ENCODE data around the gene MIOX. TPM values are rescaled to one million over a fixed set of nuclear protein-coding genes. Genes with fewer than 3 reads are reported as not detected.

The MIOX gene
- total RNA-seq, 1 experiment from 2014 or later = 0.39 TPM

- no peak for ATAC-seq
- no peaks in the 10 kb centered on the region for H3K9me2 ChIP-seq (ENCODE audit: insufficient read depth)
- no peaks in the 10 kb centered on the region for H3K27me3 ChIP-seq (ENCODE audit: insufficient read depth, low read length)
- H3K4me3 ChIP-seq (replicated peaks in 1 of 2; ENCODE audit: low read depth in 1 of 2, low read length in 2 of 2) = no peak overlapping the region
- TF ChIP-seq CEBPB (IDR thresholded peaks at IDR 0.05; ENCODE audit: low read depth) (no peak), YY1 (IDR thresholded peaks at IDR 0.05; ENCODE audit: extremely low read depth, insufficient replicate concordance, low read depth, low read length) (no peak), ELF1 (IDR thresholded peaks at IDR 0.05; ENCODE audit: borderline replicate concordance, low read depth) (no peak), SRF (IDR thresholded peaks at IDR 0.05; ENCODE audit: low read depth) (no peak), EZH2phosphoT487 (IDR thresholded peaks at IDR 0.05; ENCODE audit: borderline replicate concordance) (no peak), FOSL1 (IDR thresholded peaks at IDR 0.05; ENCODE audit: low read depth) (no peak), CTCF (IDR thresholded peaks at IDR 0.05 in 2 of 3, conservative IDR thresholded peaks at IDR 0.05 in 1 of 3; ENCODE audit: borderline replicate concordance in 1 of 3, insufficient read depth in 1 of 3, low read depth in 2 of 3, low read length in 2 of 3) (no peak), POLR2A (IDR thresholded peaks at IDR 0.05; ENCODE audit: borderline replicate concordance, extremely low read depth, insufficient read depth, insufficient read length) (no peak), EZH2 (IDR thresholded peaks at IDR 0.05) (no peak), ZFX (IDR thresholded peaks at IDR 0.05) (no peak), TCF7L2 (IDR thresholded peaks at IDR 0.05; ENCODE audit: borderline replicate concordance, extremely low read depth, insufficient read depth, insufficient read length) (no peak), SIN3A (IDR thresholded peaks at IDR 0.05; ENCODE audit: low read depth) (no peak), REST (IDR thresholded peaks at IDR 0.05; ENCODE audit: low read depth) (no peak), ATF3 (IDR thresholded peaks at IDR 0.05) (no peak)
- H3K4me2 ChIP-seq (ENCODE audit: low read length) = no peak overlapping the region
- no peak overlapping the region for H3K27ac ChIP-seq (ENCODE audit: low read depth, low read length)
- H4K20me1 ChIP-seq (ENCODE audit: insufficient read depth) = no peaks in the 10 kb centered on the region
- H2AFZ ChIP-seq (ENCODE audit: low read depth, low read length, poor library complexity, severe bottlenecking) = no peak overlapping the region
- H3K9me3 ChIP-seq (ENCODE audit: control insufficient read depth in 1 of 2, insufficient read depth in 1 of 2, low read depth in 1 of 2, low read length in 2 of 2) = no peaks in the 10 kb centered on the region
- peaks cover 14 to 15% of the 10 kb centered on the region in 2 experiments; a peak in 3 of 4 replicates for H3K36me3 ChIP-seq (ENCODE audit: control insufficient read depth in 1 of 2, insufficient read depth in 2 of 2, low read length in 2 of 2)
- ChIA-PET POLR2A (no interaction called here), CTCF (no interaction called here), RAD21 (ENCODE audit: low non-redundant PET in 1 of 2, low total read pairs in 2 of 2, uncharacterized antibody in 2 of 2, unreplicated experiment in 2 of 2) (no interaction called here)
- intact Hi-C loops (cut with micrococcal nuclease) = no loop called here
- H3K4me1 ChIP-seq (ENCODE audit: control insufficient read depth in 1 of 2, insufficient read depth in 2 of 2, low read length in 2 of 2) = no peaks in the 10 kb centered on the region
- no peaks in the 10 kb centered on the region for H3K79me2 ChIP-seq (ENCODE audit: insufficient read depth, low read length)
- H3K9ac ChIP-seq (ENCODE audit: low read length) = no peak overlapping the region
- no peak for DNase-seq (ENCODE audit: low read depth, low spot score)
- BruUV-seq (replicated peaks) = TSS peak; percentile 22
These were observed 34.0 kb upstream of the MIOX start for GRCh38 chr22:50452649-50453048.
